Renal cortical epithelial cell (primary cell): ENCODE results near the gene MPV17L. TPM values are rescaled to one million over a fixed set of nuclear protein-coding genes. Genes with fewer than 3 reads are reported as not detected.
"Not testable (repeated sequence)": the region's sequence is repeated elsewhere in the genome, so short reads cannot be mapped to it uniquely, and the experiment has no call there.

ENCODE experiments used
- DNase-seq: peaks from one replicate; pipeline ENCODE4 v3.0.0-alpha.2; 2011; ENCODE audit warnings: low read depth
- total RNA-seq: library from RNA; depleted of rRNA; stranded (reverse); fragments of >200 nt; gene quantifications from 2 replicates; pipeline ENCODE4 v1.2.3, GENCODE V29; 2014

Gene MPV17L
- total RNA-seq, 1 donor from 2014 or later, result 0.50 TPM

DNA sequence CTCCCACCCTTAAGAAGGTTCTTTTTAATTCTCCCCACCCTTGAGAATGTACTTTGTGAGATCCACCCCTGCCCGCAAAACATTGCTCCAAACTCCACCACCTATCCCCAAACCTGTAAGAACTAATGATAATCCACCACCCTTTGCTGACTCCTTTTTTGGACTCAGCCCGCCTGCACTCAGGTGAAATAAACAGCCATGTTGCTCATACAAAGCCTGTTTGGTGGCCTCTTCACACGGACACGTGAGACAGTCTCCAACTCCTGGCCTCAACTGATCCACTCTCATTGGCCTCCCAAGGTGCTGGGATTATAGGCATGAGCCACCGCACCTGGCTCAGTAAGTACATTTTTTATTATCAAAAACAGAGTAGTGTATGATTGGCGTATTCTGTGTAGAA lies 13.9 kb downstream of the MPV17L start:
- not testable (repeated sequence) for DNase-seq

DNA sequence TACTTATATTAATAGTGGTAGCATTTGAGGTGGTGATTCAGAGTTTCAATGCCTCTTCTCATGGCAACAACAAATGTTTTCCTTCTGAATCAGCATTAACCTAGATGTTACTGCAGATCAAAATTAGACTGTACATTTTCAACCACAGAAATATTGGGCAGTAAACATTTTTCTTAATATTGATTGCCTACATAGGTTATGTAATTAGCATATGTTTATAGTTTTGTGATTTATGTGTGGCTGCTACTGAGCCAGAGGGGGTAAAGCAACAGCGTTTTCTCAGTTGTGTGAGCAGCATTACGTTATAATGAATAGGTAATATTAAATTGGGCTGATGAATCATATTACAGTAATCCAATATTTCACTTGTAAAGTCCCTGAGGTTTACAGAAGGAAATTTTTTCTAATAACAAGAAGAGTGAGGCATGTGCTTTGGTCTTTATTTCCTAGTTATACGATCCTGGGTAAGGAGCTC lies 20.0 kb downstream of the MPV17L start:
- DNase-seq, result peak; percentile 31

DNA sequence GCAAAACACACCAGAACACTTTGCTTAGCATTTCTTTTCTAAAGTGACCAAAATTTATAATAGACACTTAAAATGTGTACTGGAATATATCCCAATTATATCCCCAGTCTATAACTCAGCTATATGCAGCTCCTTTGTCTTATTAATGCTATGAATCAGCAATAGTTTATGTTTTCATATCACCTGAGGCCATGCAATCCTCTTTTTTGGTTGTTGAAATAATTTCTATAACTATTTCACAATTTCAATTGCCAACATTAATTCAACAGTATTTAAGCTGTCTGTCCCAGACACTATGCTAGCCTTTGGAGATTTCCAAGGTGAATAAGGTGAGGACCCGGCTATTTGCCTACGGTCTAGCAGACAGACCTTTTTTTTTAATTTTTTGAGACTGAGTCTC lies 21.6 kb downstream of the MPV17L start:
- DNase-seq, result no peak

DNA sequence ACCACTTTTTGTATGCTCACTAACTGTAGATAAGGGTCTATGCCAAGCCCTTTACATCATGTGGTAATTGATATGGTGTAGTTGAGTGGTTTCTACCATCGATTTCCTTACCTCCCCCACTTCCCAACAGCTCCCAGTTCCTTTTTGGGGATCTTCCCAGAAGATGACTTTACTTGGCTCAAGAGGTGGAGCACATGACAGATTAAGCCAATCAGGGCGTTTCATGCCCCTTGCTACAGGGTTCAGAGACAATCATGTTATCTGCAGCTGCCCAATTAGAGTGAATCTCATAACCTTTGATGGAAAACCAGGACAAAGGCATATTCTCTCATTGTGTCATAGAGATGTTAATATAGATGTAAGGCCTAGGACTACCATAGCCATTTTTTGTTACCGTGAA lies 22.7 kb downstream of the MPV17L start:
- DNase-seq, result no peak

GRCh38 chr16:15421696-15422095 lies 26.1 kb downstream of the MPV17L start:
- DNase-seq, result not testable (repeated sequence)

- no peak for DNase-seq
Measured at GRCh38 chr16:15422222-15422621, 26.7 kb downstream of the MPV17L start.

- peak; percentile 19 for DNase-seq
Measured at GRCh38 chr16:15425861-15426260, 30.3 kb downstream of the MPV17L start.

GRCh38 chr16:15426796-15427195 lies 31.2 kb downstream of the MPV17L start:
- no peak for DNase-seq

- peak; percentile 60 for DNase-seq
Measured at GRCh38 chr16:15427648-15428239, 32.2 kb downstream of the MPV17L start.

DNA sequence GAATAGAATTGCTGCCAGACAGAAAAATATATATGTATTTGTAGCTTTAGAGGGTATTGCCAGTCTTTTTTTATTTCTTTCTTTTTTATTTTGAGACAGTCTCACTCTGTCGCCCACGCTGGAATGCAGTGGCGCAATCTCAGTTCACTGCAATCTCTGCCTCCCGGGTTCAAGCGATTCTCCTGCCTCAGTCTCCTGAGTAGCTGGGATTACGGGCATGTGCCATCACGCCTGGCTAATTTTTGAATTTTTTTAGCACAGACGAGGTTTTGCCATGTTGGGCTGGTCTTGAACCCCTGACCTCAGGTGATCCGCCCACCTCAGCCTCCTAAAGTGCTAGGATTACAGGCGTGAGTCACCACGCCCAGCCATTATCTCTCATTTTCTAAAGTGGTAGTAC lies 35.3 kb downstream of the MPV17L start:
- not testable (repeated sequence) for DNase-seq

- no peak for DNase-seq
Measured at GRCh38 chr16:15434079-15434424, 38.5 kb downstream of the MPV17L start.

DNA sequence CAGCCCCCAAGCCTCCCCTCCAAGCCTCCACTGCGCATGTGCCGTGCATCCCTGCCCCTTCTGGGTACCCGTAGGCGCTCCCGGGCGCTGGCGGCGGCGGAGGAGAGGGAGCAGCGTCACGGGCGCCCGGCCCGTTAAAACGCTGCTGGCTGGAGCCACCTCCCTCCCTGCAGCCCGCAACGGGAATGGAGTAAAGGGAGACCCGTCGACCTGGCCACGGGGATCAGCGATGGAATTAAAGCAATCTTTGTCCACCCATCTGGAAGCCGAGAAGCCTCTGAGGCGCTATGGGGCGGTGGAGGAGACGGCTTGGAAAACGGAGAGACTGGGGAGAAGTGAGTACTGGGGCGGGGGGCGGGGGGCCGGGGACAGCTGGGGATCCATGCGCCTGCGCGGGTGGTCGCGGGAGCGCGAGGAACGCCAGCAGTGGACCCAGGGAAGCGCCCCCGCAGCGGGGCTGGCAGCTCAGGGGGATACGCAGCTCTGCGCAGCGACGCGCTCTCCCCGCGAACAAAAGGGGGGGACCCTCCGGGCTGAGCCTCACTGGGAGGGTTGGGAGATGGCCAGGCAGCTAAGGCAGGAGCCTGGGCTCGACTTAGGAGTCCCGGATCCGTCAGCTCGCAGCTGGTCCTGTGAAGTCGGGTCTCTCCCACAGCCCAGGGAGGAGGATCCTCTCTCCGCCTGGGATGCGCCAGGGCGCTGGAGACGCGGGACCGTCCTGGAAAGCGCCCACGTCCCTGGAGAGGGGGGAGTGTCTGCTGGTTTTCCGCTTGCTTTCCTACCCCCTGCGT lies 39.1 kb downstream of the MPV17L start, which contains the start of gene BMERB1:
Gene BMERB1, plus strand, starts transcription at position 164 of the 791 bp plus-strand sequence. Its CDS starts 66 bp downstream, at position 230.
- DNase-seq, result no peak

- DNase-seq, result no peak
Measured at GRCh38 chr16:15435216-15435864, 39.8 kb downstream of the MPV17L start.

- DNase-seq, result no peak
Measured at GRCh38 chr16:15439102-15439501, 43.5 kb downstream of the MPV17L start.

- no peak for DNase-seq
Measured at GRCh38 chr16:15439521-15439920, 44.0 kb downstream of the MPV17L start.

GRCh38 chr16:15440852-15441251 lies 45.3 kb downstream of the MPV17L start:
- DNase-seq, result peak; percentile 48

DNA sequence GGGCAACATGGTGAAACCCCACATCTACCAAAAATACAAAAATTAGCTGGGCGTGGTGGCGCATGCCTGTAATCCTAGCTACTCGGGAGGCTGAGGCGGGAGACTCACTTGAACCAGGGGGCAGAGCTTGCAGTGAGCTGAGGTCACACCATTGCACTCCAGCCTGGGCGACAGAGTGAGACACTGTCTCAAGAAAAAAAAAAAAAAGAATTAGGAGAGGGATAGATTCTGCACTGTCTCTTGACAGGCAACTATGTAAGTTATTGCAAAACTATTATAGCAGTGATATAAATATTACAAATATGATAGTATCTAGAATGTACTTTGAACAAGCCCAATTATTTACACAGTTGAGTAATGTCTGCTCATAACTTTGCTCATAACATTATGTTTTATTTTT lies 46.6 kb downstream of the MPV17L start:
- DNase-seq, result not testable (repeated sequence)

DNA sequence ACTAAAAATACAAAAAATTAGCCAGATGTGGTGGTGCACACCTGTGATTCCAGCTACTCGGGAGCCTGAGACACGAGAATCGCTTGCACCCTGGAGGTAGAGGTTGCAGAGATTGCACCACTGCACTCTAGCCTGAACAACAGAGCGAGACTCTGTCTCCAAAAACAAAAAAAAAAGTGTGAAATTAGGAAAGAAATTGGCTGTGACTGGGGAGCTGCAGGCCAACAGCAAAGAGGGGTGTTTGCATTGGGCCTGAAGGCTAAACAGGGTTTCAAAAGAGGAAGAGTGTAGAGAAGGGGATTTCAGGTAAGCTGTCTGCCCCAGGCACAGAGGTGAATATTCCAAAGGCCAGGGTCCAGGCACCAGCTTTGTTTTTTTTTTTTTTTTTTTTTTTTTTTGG lies 48.2 kb downstream of the MPV17L start:
- no peak for DNase-seq

- no peak for DNase-seq
Measured at GRCh38 chr16:15444264-15444663, 48.7 kb downstream of the MPV17L start.

DNA sequence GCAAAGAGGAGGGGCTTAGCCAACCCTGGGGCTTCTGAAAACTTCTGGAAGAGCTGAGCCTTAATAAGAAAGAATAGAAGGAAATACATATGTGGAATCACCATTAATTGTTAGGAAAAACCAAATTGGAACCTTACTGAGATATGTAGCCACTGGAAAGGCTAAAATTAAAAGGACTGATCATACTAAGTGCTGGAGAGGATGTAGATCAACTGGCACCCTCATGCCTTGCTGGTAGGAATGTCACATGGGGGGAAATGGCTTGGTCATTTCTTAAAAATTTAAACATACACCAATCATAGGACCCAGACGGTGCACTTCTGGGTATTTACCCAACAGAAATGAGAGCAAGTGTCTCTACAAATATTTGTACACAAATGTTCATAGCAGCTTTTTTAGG lies 49.9 kb downstream of the MPV17L start:
- DNase-seq, result no peak

- no peak for DNase-seq
Measured at GRCh38 chr16:15446901-15447300, 51.3 kb downstream of the MPV17L start.

DNA sequence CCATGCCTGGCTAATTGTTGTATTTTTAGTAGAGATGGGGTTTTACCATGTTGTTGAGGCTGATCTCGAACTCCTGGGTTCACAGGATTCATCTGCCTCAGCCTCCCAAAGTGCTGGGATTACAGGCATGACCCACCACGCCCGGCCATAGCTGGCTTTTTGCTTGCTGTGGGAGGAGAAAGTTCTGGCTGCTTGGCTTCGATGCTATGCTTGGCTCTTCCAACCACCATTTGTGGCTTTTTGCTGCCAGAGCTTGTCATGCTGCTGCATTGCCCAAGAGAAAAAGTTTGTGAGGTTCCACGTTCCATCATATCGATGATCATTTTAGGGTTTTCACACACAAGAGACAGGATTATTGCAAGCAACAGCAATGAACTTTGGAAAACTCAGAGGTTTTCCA lies 55.1 kb downstream of the MPV17L start:
- DNase-seq, result no peak
